Calu3 (cell line): ENCODE results near the gene APEX1. TPM values are rescaled to one million over a fixed set of nuclear protein-coding genes. Genes with fewer than 3 reads are reported as not detected.
"Not testable (repeated sequence)": the region's sequence is repeated elsewhere in the genome, so short reads cannot be mapped to it uniquely, and the experiment has no call there.

Experiments used
- BruUV-seq: library from RNA; stranded (reverse); fragments of 400-500 nt; replicated peaks from 2 replicates; lab custom pipeline; 2021; lab: Mats Ljungman, UMichigan
- CTCF ChIA-PET: fragments of 300-600 bp; sonication (Branson Sonifier 250); formaldehyde crosslinking; loops from one replicate; lab custom pipeline; 2022; ENCODE audit warnings: antibody characterized with exemption; lab: Charles Lee
- DNase-seq: peaks from one replicate; pipeline ENCODE4 v3.0.0; 2022
- H3K27ac Mint-ChIP-seq: one replicate; pipeline ENCODE4 v1.8.0; 2022; ENCODE audit warnings: mixed read lengths; ENCODE audit not compliant: unreplicated experiment
- H3K27me3 Mint-ChIP-seq: one replicate; pipeline ENCODE4 v1.8.0; 2022; ENCODE audit warnings: mixed read lengths; ENCODE audit not compliant: unreplicated experiment
- H3K36me3 Mint-ChIP-seq: one replicate; pipeline ENCODE4 v1.8.0; 2022; ENCODE audit warnings: mild to moderate bottlenecking, moderate library complexity, mixed read lengths; ENCODE audit not compliant: insufficient read depth, unreplicated experiment
- H3K4me1 Mint-ChIP-seq: one replicate; pipeline ENCODE4 v1.8.0; 2022; ENCODE audit warnings: mild to moderate bottlenecking, low read depth, mixed read lengths; ENCODE audit not compliant: unreplicated experiment
- H3K4me3 Mint-ChIP-seq: one replicate; pipeline ENCODE4 v1.8.0; 2022; ENCODE audit warnings: mild to moderate bottlenecking, low read depth, moderate library complexity, mixed read lengths; ENCODE audit not compliant: unreplicated experiment
- H3K9me3 Mint-ChIP-seq: one replicate; pipeline ENCODE4 v1.8.0; 2022; ENCODE audit warnings: low read depth, mixed read lengths; ENCODE audit not compliant: unreplicated experiment
- CTCF ChIP-seq: fragments of 200-600 bp; IDR thresholded peaks from one replicate; pipeline ENCODE4 v1.8.0; 2022; ENCODE audit warnings: antibody characterized with exemption; ENCODE audit not compliant: unreplicated experiment
- intact Hi-C: fragments of 100-400 bp; cut with micrococcal nuclease; formaldehyde crosslinking; loops from one replicate; pipeline ENCODE4 v1.10.0; 2022; ENCODE audit not compliant: unreplicated experiment
- total RNA-seq: library from RNA; stranded (reverse); gene quantifications from 2 replicates; pipeline ENCODE4 v1.2.3, GENCODE V29; 2022

Gene APEX1
- total RNA-seq, 1 experiment from 2014 or later = 205 TPM

GRCh38 chr14:20503898-20504297 is 48.9 kb downstream of the APEX1 start:
- no peaks in the 10 kb centered on the region for H3K9me3 Mint-ChIP-seq
- H3K4me1 Mint-ChIP-seq = peaks cover 14% of the 10 kb centered on the region
- no peak for TF ChIP-seq CTCF
- CTCF ChIA-PET = no interaction called here
- BruUV-seq = no TSS peak
- intact Hi-C loops = no loop called here
- H3K27me3 Mint-ChIP-seq = no peaks in the 10 kb centered on the region
- H3K27ac Mint-ChIP-seq = no peak overlapping the region
- no peak for DNase-seq
- H3K4me3 Mint-ChIP-seq = no peak overlapping the region
- no peaks in the 10 kb centered on the region for H3K36me3 Mint-ChIP-seq

GRCh38 chr14:20506276-20506675 is 51.2 kb downstream of the APEX1 start:
- BruUV-seq, H3K4me3 Mint-ChIP-seq, H3K9me3 Mint-ChIP-seq, DNase-seq, CTCF ChIA-PET, intact Hi-C loops, H3K4me1 Mint-ChIP-seq, H3K36me3 Mint-ChIP-seq, H3K27ac Mint-ChIP-seq: not testable (repeated sequence)
- peaks cover 10% of the 10 kb centered on the region for H3K27me3 Mint-ChIP-seq

GRCh38 chr14:20506752-20507151 is 51.7 kb downstream of the APEX1 start:
- H3K9me3 Mint-ChIP-seq, BruUV-seq, DNase-seq, H3K36me3 Mint-ChIP-seq, intact Hi-C loops, H3K4me1 Mint-ChIP-seq, H3K4me3 Mint-ChIP-seq, H3K27ac Mint-ChIP-seq, CTCF ChIA-PET: not testable (repeated sequence)
- peaks cover 15% of the 10 kb centered on the region for H3K27me3 Mint-ChIP-seq

Other genes starting within 250 kb of the APEX1 start
- gene OR11H6, start 231.5 kb upstream of the APEX1 start, total RNA-seq = not detected in 2 replicates
- gene OR11H7, start 226.2 kb upstream of the APEX1 start, total RNA-seq = not detected in 2 replicates
- gene OR11H4, start 215.9 kb upstream of the APEX1 start, total RNA-seq = not detected in 2 replicates
- gene TTC5, start 149.3 kb upstream of the APEX1 start, total RNA-seq = 20.6 and 28.2 TPM in 2 replicates
- 37.3 and 39.0 TPM in 2 replicates for gene CCNB1IP1, start 121.9 kb upstream of the APEX1 start, total RNA-seq
- 28.6 and 30.5 TPM in 2 replicates for gene PARP2, start 111.6 kb upstream of the APEX1 start, total RNA-seq
- 30.4 and 32.5 TPM in 2 replicates for gene TEP1, start 41.7 kb upstream of the APEX1 start, total RNA-seq
- not detected in 2 replicates for gene KLHL33, start 19.1 kb upstream of the APEX1 start, total RNA-seq
- 46.2 and 54.3 TPM in 2 replicates for gene OSGEP, start 414 bp upstream of the APEX1 start, total RNA-seq
- 27.0 and 33.8 TPM in 2 replicates for gene PIP4P1, start 6.2 kb downstream of the APEX1 start, total RNA-seq
- gene PNP, start 14.2 kb downstream of the APEX1 start, total RNA-seq = 81.3 and 94.9 TPM in 2 replicates
- 0.54 and 0.61 TPM in 2 replicates for gene RNASE10, start 50.3 kb downstream of the APEX1 start, total RNA-seq
- gene RNASE9, start 105.8 kb downstream of the APEX1 start, total RNA-seq = not detected in 2 replicates
- gene RNASE11, start 132.8 kb downstream of the APEX1 start, total RNA-seq = not detected in 2 replicates
- gene RNASE12, start 136.2 kb downstream of the APEX1 start, total RNA-seq = not detected in 2 replicates
- gene OR6S1, start 186.5 kb downstream of the APEX1 start, total RNA-seq = not detected in 2 replicates
- gene RNASE4, start 229.3 kb downstream of the APEX1 start, total RNA-seq = 5.3 and 7.3 TPM in 2 replicates
- gene ANG, start 233.5 kb downstream of the APEX1 start, total RNA-seq = 4.0 and 4.4 TPM in 2 replicates